ENCODE results near the gene SPDL1. TPM values are rescaled to one million over a fixed set of nuclear protein-coding genes. Genes with fewer than 3 reads are reported as not detected.
"Not testable (repeated sequence)": the region's sequence is repeated elsewhere in the genome, so short reads cannot be mapped to it uniquely, and the experiment has no call there.

The SPDL1 gene
- total RNA-seq, 1 donor from 2014 or later: 13.3 TPM

DNA sequence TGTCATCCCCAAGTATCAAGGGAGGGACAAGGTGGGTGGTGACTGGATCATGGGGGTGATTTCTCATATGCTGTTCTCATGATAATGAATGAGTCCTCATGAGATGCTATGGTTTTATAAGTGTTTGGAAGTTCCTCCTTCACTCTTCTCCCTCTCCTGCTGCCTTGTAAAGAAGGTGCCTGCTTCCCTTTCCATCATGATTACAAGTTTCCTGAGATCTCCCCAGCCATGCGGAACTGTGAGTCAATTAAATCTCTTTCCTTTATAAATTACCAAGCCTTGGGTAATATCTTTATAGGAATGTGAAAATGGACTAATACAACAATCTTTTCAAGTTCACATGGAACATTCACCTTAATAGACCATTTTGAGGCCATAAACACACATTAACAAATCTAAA lies 32.0 kb downstream of the SPDL1 start:
- no peak overlapping the region for H3K27ac ChIP-seq
- no peaks in the 10 kb centered on the region for H3K27me3 ChIP-seq
- intact Hi-C loops (cut with DNase I): no loop called here
- no peak overlapping the region for H3K4me3 ChIP-seq
- DNase-seq (ENCODE audit: extremely low spot score in 2 of 2): no peak
- no peaks in the 10 kb centered on the region for H3K4me1 ChIP-seq
- TF ChIP-seq POLR2AphosphoS5 (IDR thresholded peaks at IDR 0.05; ENCODE audit: insufficient read depth in 1 of 2, low read depth in 1 of 2) (no peak), POLR2A (IDR thresholded peaks at IDR 0.05) (no peak)
- TF ChIP-seq, protein P1, sequence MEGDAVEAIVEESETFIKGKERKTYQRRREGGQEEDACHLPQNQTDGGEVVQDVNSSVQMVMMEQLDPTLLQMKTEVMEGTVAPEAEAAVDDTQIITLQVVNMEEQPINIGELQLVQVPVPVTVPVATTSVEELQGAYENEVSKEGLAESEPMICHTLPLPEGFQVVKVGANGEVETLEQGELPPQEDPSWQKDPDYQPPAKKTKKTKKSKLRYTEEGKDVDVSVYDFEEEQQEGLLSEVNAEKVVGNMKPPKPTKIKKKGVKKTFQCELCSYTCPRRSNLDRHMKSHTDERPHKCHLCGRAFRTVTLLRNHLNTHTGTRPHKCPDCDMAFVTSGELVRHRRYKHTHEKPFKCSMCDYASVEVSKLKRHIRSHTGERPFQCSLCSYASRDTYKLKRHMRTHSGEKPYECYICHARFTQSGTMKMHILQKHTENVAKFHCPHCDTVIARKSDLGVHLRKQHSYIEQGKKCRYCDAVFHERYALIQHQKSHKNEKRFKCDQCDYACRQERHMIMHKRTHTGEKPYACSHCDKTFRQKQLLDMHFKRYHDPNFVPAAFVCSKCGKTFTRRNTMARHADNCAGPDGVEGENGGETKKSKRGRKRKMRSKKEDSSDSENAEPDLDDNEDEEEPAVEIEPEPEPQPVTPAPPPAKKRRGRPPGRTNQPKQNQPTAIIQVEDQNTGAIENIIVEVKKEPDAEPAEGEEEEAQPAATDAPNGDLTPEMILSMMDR (IDR thresholded peaks at IDR 0.05): no peak
- H3K36me3 ChIP-seq: no peaks in the 10 kb centered on the region
- no peaks in the 10 kb centered on the region for H3K9me3 ChIP-seq

DNA sequence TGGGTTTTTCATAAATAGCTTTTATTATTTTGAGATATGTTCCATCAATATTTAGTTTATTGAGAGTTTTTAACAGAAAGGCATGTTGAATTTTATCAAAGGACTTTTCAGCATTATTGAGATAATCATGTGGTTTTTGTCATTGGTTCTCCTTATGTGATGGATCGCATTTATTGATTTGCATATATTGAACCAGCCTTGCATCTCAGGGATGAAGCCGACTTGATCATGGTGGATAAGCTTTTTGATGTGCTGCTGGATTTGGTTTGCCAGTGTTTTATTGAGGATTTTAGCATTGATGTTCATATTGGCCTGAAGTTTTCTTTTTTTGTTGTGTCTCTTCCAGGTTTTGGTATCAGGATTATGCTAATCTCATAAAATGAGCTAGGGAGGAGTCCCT lies 40.7 kb downstream of the SPDL1 start:
- intact Hi-C loops (cut with DNase I); H3K9me3 ChIP-seq; H3K4me1 ChIP-seq; H3K4me3 ChIP-seq; H3K27me3 ChIP-seq; DNase-seq (ENCODE audit: extremely low spot score in 2 of 2); H3K36me3 ChIP-seq; H3K27ac ChIP-seq: not testable (repeated sequence)

DNA sequence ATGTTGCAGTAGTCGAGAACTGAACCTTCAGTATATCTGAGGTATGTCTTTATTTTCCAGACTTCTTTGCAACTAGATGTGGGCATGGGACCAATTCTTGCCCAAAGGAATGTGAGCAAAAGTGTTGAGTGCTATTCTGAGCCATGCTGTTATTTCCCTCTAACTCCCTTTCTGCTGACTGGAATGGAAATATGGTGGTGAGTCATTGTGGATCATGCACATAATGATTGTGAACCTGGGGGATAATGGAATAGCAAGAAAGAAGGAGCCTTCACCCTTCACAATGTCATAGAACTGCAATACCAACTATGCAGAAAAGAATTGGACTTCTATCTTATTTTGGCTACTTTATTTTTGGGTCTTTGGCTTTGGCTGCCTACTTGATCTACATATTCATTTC lies 43.2 kb downstream of the SPDL1 start:
- Histone ChIP-seq H3K4me3 (no peak overlapping the region), H3K27me3 (no peaks in the 10 kb centered on the region), H3K4me1 (no peaks in the 10 kb centered on the region), H3K27ac (no peak overlapping the region), H3K9me3 (no peaks in the 10 kb centered on the region), H3K36me3 (no peaks in the 10 kb centered on the region)
- no peak for DNase-seq (ENCODE audit: extremely low spot score in 2 of 2)
- TF ChIP-seq POLR2A (IDR thresholded peaks at IDR 0.05): no peak
- TF ChIP-seq, protein P1 (IDR thresholded peaks at IDR 0.05): no peak
- TF ChIP-seq POLR2AphosphoS5 (IDR thresholded peaks at IDR 0.05; ENCODE audit: insufficient read depth in 1 of 2, low read depth in 1 of 2): no peak
- intact Hi-C loops (cut with DNase I): no loop called here

DNA sequence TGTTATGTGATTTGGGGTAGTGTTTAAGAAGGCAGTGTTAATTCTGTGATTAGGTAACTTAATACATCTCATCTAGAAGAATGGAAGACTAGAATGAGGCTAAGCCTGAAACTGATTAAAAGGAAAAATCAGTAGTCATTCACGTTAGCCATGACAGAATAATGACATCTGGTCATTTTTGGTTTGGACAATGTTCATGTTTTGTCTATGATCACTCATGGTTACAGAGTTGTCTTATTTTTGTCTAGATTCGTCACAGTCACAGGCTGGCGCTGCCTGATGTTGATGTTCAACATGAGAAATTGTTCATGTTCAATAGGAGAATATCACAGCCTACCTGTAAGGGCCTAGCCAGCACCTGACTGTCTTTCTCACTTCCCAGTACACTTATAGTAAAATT lies 44.0 kb downstream of the SPDL1 start:
- TF ChIP-seq POLR2A (IDR thresholded peaks at IDR 0.05) (no peak), POLR2AphosphoS5 (IDR thresholded peaks at IDR 0.05; ENCODE audit: insufficient read depth in 1 of 2, low read depth in 1 of 2) (no peak)
- TF ChIP-seq, protein P1 (IDR thresholded peaks at IDR 0.05): no peak
- Histone ChIP-seq H3K27me3 (no peaks in the 10 kb centered on the region), H3K27ac (no peak overlapping the region), H3K9me3 (no peaks in the 10 kb centered on the region), H3K36me3 (no peaks in the 10 kb centered on the region), H3K4me1 (no peaks in the 10 kb centered on the region), H3K4me3 (no peak overlapping the region)
- no peak for DNase-seq (ENCODE audit: extremely low spot score in 2 of 2)
- intact Hi-C loops (cut with DNase I): no loop called here

DNA sequence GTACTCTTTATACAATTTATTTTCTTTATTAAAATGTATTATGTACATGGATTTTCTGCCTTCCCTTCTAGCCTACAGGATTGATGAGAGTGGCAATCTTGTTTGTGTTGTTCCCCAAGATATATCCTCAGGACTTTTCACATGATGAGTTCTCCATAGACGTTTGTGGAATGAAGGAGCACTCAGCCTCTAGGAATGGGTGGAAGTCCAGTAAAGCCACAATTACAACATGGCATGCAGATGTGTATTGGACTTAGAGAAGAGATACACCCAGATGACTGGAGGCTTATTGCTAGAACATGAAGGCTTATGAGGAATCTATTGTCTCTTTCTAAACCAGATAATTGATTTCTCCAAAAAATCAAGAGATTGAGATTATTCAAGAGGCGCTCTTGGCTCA lies 45.3 kb downstream of the SPDL1 start:
- Histone ChIP-seq H3K4me3 (no peak overlapping the region), H3K36me3 (no peaks in the 10 kb centered on the region), H3K9me3 (no peaks in the 10 kb centered on the region), H3K27me3 (no peaks in the 10 kb centered on the region), H3K4me1 (no peaks in the 10 kb centered on the region), H3K27ac (no peak overlapping the region)
- intact Hi-C loops (cut with DNase I): no loop called here
- DNase-seq (ENCODE audit: extremely low spot score in 2 of 2): no peak
- no peak for TF ChIP-seq POLR2AphosphoS5 (IDR thresholded peaks at IDR 0.05; ENCODE audit: insufficient read depth in 1 of 2, low read depth in 1 of 2)
- no peak for TF ChIP-seq POLR2A (IDR thresholded peaks at IDR 0.05)
- TF ChIP-seq, protein P1 (IDR thresholded peaks at IDR 0.05): no peak
